Activated CD8-positive, alpha-beta memory T cell treated with anti-CD3 and anti-CD28 coated beads for 48 hours (primary cell): ENCODE measurements around the gene KCNQ1OT1.

ENCODE experiments used
- DNase-seq, 3 experiments: peaks; one replicate each; pipeline ENCODE4 v3.0.0-alpha.2; 2020; ENCODE audit warnings: low read depth in 2 of 3, low spot score in 2 of 3

The KCNQ1OT1 gene

GRCh38 chr11:2669634-2670469 is 29.9 kb downstream of the KCNQ1OT1 start:
- no peak for DNase-seq

- no peak for DNase-seq
Measured at GRCh38 chr11:2668876-2669275, 30.9 kb downstream of the KCNQ1OT1 start.

GRCh38 chr11:2667940-2668339 is 31.9 kb downstream of the KCNQ1OT1 start:
- DNase-seq: no peak

GRCh38 chr11:2666828-2667570 is 32.8 kb downstream of the KCNQ1OT1 start:
- DNase-seq: no peak

- no peak for DNase-seq
Measured at GRCh38 chr11:2666401-2666741, 33.4 kb downstream of the KCNQ1OT1 start.

- DNase-seq: no peak
Measured at GRCh38 chr11:2665526-2666400, 34.0 kb downstream of the KCNQ1OT1 start.

- no peak for DNase-seq
Measured at GRCh38 chr11:2664791-2665525, 34.8 kb downstream of the KCNQ1OT1 start.

- no peak for DNase-seq
Measured at GRCh38 chr11:2664376-2664775, 35.4 kb downstream of the KCNQ1OT1 start.

GRCh38 chr11:2663915-2664314 is 35.9 kb downstream of the KCNQ1OT1 start:
- DNase-seq: no peak

- DNase-seq: no peak
Measured at GRCh38 chr11:2663506-2663905, 36.3 kb downstream of the KCNQ1OT1 start.

GRCh38 chr11:2662430-2663299 is 37.1 kb downstream of the KCNQ1OT1 start:
- DNase-seq: no peak

- no peak for DNase-seq
Measured at GRCh38 chr11:2662024-2662312, 37.8 kb downstream of the KCNQ1OT1 start.

- DNase-seq: no peak
Measured at GRCh38 chr11:2661173-2662023, 38.4 kb downstream of the KCNQ1OT1 start.

GRCh38 chr11:2660357-2660939 is 39.3 kb downstream of the KCNQ1OT1 start:
- no peak for DNase-seq

GRCh38 chr11:2657697-2658284 is 42.0 kb downstream of the KCNQ1OT1 start:
- DNase-seq: no peak

- DNase-seq: no peak
Measured at GRCh38 chr11:2656859-2657258, 42.9 kb downstream of the KCNQ1OT1 start.

GRCh38 chr11:2655834-2656622 is 43.8 kb downstream of the KCNQ1OT1 start:
- DNase-seq: no peak
